ENCODE data around the gene PRSS22. TPM values are rescaled to one million over a fixed set of nuclear protein-coding genes. Genes with fewer than 3 reads are reported as not detected.

PRSS22 gene
- total RNA-seq, 1 experiment from 2014 or later: 3.9 TPM

DNA sequence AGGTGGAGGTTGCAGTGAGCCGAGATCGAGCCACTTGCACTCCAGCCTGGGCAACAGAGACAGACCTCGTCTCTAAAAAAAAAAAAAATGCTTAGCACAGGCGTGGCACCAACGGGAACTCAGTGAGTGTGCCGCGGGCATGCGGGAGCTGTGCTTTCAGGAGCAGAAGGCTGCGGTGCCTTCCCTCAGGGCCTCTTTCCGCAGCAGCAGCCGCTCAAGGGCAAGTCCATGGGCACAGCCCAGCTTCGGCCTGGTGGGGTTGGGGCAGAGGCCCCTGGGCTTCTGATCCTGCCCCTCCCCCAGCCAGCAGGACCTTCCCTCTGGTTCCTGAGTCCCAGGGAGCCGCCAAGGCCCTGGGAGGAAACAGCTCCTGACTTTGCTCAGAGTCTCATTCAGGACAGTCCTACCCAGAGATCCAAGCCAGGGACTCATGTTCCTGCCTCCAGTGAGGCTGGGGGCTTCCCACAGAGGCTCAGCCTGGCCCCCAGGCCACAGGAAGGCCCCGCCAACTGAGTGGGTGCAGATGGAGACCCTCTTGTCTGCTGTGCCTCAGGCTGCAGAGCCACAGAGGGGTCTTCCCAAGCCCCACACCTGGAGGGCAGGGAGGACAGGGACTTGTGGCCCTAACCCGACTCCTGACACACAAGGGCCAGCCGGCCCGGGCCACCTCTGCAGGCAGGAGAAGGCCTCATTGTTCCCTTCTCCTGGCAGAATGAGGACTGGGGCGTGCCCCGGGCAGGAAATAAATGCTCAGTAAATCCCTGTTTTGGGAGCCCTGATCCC, 31.2 kb downstream of the PRSS22 start:
- CTCF ChIA-PET: interaction anchor here (1.0 to 2.4 kb wide), 6 partner anchors 13 to 57 kb away, joined by 3 to 11 read pairs (median 4); partner anchors contain the start of genes FLYWCH2 and PRSS41

DNA sequence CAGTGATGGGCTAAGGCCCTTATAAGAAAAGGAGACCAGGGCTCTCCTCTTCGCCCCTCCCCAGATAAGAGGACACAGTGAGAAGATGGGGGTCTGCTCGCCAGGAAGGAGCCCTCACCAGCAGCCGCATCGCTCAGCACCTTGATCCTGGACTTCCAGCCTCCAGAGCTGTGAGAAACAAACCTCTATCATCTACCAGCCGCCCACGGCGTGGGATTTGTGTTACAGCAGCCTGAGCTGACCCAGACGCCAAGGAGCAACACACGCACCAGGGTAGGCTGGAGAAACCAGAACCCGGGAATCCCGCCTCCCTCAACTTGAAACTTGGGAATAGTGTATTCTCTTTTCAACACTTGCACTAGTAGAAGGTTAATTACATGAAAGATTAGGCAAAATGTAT, 32.1 kb downstream of the PRSS22 start:
- ATAC-seq: no peak
- CTCF ChIA-PET: interaction anchor here (0.6 to 2.4 kb wide), 5 partner anchors 13 to 42 kb away, joined by 3 to 11 read pairs (median 5); partner anchors contain the start of gene PRSS41
- Mint-ChIP-seq H3K4me1 (no peaks in the 10 kb centered on the region), H3K9me3 (no peaks in the 10 kb centered on the region), H3K27me3 (ENCODE audit: low read depth) (no peaks in the 10 kb centered on the region), H3K36me3 (no peaks in the 10 kb centered on the region), H3K27ac (no peak overlapping the region), H3K4me3 (no peak overlapping the region)
- POLR2A ChIA-PET: no interaction called here
- TF ChIP-seq SMAD4 (CRISPR knock-in tag; IDR thresholded peaks at IDR 0.05) (no peak), ERG (CRISPR knock-in tag; IDR thresholded peaks at IDR 0.05) (no peak), ATF2 (CRISPR knock-in tag; IDR thresholded peaks at IDR 0.05; ENCODE audit: borderline replicate concordance, low read depth) (no peak), ZNF532 (CRISPR knock-in tag; IDR thresholded peaks at IDR 0.05; ENCODE audit: borderline replicate concordance) (no peak), RELA (CRISPR knock-in tag; IDR thresholded peaks at IDR 0.05; ENCODE audit: borderline replicate concordance) (no peak), CDX4 (CRISPR knock-in tag; IDR thresholded peaks at IDR 0.05; ENCODE audit: borderline replicate concordance) (no peak), ZNF138 (CRISPR knock-in tag; conservative IDR thresholded peaks at IDR 0.05) (no peak), OVOL2 (CRISPR knock-in tag; IDR thresholded peaks at IDR 0.05; ENCODE audit: borderline replicate concordance) (no peak)
- TF ChIP-seq, protein P1, sequence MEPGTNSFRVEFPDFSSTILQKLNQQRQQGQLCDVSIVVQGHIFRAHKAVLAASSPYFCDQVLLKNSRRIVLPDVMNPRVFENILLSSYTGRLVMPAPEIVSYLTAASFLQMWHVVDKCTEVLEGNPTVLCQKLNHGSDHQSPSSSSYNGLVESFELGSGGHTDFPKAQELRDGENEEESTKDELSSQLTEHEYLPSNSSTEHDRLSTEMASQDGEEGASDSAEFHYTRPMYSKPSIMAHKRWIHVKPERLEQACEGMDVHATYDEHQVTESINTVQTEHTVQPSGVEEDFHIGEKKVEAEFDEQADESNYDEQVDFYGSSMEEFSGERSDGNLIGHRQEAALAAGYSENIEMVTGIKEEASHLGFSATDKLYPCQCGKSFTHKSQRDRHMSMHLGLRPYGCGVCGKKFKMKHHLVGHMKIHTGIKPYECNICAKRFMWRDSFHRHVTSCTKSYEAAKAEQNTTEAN (CRISPR knock-in tag; IDR thresholded peaks at IDR 0.05): no peak
- no peak for DNase-seq (ENCODE audit: low spot score)

More for the DNA sequence above, 31.2 kb downstream of the PRSS22 start:
- POLR2A ChIA-PET: no interaction called here
- no peak for DNase-seq (ENCODE audit: low spot score)
- Mint-ChIP-seq H3K4me1 (no peaks in the 10 kb centered on the region), H3K27me3 (ENCODE audit: low read depth) (no peaks in the 10 kb centered on the region), H3K4me3 (no peak overlapping the region), H3K27ac (no peak overlapping the region), H3K9me3 (no peaks in the 10 kb centered on the region), H3K36me3 (no peaks in the 10 kb centered on the region)
- no peak for TF ChIP-seq RELA (CRISPR knock-in tag; IDR thresholded peaks at IDR 0.05; ENCODE audit: borderline replicate concordance)
- TF ChIP-seq NR1H2 (CRISPR knock-in tag; IDR thresholded peaks at IDR 0.05): no peak
- ATAC-seq: no peak

Measured in WTC11 (cell line).